ENCODE measurements around the gene ST6GALNAC3.

Gene ST6GALNAC3

GRCh38 chr1:76470166-76470565, 395.6 kb downstream of the ST6GALNAC3 start:
- no peak for FAIRE-seq

- no peak for FAIRE-seq
Observed at GRCh38 chr1:76471536-76471935, 397.0 kb downstream of the ST6GALNAC3 start.

GRCh38 chr1:76473591-76473990, 399.0 kb downstream of the ST6GALNAC3 start:
- FAIRE-seq: no peak

- FAIRE-seq: no peak
Observed at GRCh38 chr1:76474922-76475321, 400.4 kb downstream of the ST6GALNAC3 start.

GRCh38 chr1:76477156-76477555, 402.6 kb downstream of the ST6GALNAC3 start:
- no peak for FAIRE-seq

GRCh38 chr1:76480827-76481226, 406.3 kb downstream of the ST6GALNAC3 start:
- FAIRE-seq: no peak

GRCh38 chr1:76481672-76482071, 407.1 kb downstream of the ST6GALNAC3 start:
- no peak for FAIRE-seq

GRCh38 chr1:76482272-76482671, 407.7 kb downstream of the ST6GALNAC3 start:
- no peak for FAIRE-seq

- FAIRE-seq: no peak
Observed at GRCh38 chr1:76491737-76492136, 417.2 kb downstream of the ST6GALNAC3 start.

GRCh38 chr1:76492752-76493430, 418.3 kb downstream of the ST6GALNAC3 start:
- no peak for FAIRE-seq

- FAIRE-seq: no peak
Observed at GRCh38 chr1:76494807-76495206, 420.3 kb downstream of the ST6GALNAC3 start.

GRCh38 chr1:76496871-76497270, 422.3 kb downstream of the ST6GALNAC3 start:
- FAIRE-seq: no peak

GRCh38 chr1:76500116-76500515, 425.6 kb downstream of the ST6GALNAC3 start:
- no peak for FAIRE-seq

GRCh38 chr1:76501136-76501535, 426.6 kb downstream of the ST6GALNAC3 start:
- no peak for FAIRE-seq

- FAIRE-seq: no peak
Observed at GRCh38 chr1:76501586-76502219, 427.2 kb downstream of the ST6GALNAC3 start.

- FAIRE-seq: no peak
Observed at GRCh38 chr1:76503100-76503499, 428.6 kb downstream of the ST6GALNAC3 start.

GRCh38 chr1:76503736-76504135, 429.2 kb downstream of the ST6GALNAC3 start:
- no peak for FAIRE-seq

GRCh38 chr1:76507376-76507775, 432.8 kb downstream of the ST6GALNAC3 start:
- FAIRE-seq: no peak

GRCh38 chr1:76508871-76509270, 434.3 kb downstream of the ST6GALNAC3 start:
- FAIRE-seq: no peak

GRCh38 chr1:76510672-76511557, 436.4 kb downstream of the ST6GALNAC3 start:
- FAIRE-seq: no peak

- no peak for FAIRE-seq
Observed at GRCh38 chr1:76511558-76512179, 437.1 kb downstream of the ST6GALNAC3 start.

- FAIRE-seq: no peak
Observed at GRCh38 chr1:76530953-76531352, 456.4 kb downstream of the ST6GALNAC3 start.

GRCh38 chr1:76541618-76542017, 467.1 kb downstream of the ST6GALNAC3 start:
- FAIRE-seq: no peak

All from G401.6 (cell line).